Activated gamma-delta T cell treated with Interleukin-2 at 50 U/mL for 16 hours (primary cell): ENCODE data around the gene BPNT1.
"Not testable (repeated sequence)": the region's sequence is repeated elsewhere in the genome, so short reads cannot be mapped to it uniquely, and the experiment has no call there.

ENCODE experiments used
- DNase-seq: peaks from one replicate; pipeline ENCODE4 v3.0.0-alpha.2; 2020

BPNT1 gene, protein sequence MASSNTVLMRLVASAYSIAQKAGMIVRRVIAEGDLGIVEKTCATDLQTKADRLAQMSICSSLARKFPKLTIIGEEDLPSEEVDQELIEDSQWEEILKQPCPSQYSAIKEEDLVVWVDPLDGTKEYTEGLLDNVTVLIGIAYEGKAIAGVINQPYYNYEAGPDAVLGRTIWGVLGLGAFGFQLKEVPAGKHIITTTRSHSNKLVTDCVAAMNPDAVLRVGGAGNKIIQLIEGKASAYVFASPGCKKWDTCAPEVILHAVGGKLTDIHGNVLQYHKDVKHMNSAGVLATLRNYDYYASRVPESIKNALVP

DNA sequence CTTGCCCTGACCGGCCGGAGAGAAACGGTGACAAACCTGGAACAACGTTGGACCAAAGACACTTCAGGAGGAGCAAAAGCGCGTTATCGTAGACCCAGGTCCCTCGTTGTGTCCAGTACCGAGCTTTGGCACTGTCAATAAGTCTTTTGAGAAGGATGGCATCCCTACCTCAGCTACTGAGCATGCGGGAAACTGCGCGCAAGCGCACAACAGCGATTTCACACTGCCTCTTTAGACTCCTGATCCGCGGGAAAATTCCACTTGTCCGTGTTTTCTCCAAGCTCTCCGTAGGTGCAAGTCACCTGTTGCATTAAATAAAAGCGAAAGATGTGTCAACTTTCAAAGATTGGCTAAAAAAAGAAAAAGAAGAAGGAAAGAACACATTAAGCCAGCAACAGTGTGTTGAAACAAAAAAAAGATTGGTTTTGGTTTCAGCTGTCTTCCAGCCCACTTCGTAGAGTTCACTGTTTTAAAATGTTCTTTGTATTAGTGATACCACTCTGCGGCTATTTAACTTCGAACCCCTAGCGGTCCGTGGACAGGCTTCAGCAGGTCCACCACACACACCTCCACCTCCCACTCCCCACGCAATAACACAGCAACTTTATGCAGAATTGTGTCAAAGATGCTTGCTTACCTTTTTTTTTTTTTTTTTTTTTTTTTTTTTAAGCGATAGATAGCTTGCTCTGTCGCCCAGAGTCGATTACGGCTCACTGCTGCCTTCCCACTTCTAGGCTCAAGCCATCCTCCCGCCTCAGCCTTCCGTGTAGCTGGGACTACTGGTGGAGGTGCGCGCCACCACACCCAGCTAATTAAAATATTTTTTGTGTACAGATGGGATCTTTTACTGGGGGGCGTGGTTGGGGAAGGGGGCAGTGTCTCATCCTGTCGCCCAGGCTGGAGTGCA is at the start of gene BPNT1:
BPNT1 (minus strand) TSS at position 139 of the 907 bp plus-strand sequence. CDS start 9,942 bp downstream, outside the sequence.
- peak; percentile 98 for DNase-seq

DNA sequence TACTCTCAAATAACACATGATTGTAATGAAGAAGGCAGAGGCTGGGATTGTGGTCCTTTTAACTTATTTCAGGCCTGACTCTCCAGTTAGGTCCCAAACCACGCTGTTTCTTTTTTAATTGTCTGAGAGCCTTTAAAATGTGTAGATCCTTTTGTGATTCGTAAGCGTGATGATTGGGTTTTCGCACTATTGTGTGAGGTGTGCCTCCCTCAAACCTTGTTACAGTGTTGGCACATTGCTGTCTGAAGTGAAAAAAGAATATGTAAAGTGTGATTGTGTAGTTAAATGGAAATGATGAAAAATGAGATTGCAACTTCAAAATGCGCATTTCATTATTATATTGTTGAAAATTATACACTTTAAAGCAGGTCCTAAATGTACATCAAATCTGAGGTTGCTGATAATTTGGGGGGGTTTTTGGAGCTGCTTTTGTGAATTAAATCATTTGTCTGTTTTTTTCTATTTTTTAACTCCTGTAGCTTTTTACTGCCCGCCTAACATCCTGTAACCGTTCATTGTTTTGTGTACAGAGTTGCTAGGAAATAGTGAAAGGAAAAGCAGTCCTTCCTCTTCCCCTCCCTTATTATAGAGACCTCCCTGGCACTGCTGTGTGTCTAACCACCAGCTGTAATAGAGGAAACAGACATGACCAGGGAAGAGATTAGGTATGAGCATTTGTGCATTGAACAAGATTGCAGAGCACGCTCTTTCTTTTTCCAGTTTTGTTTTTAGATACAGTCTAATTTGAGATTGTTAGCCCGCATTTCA is 47.6 kb upstream of the BPNT1 start:
- DNase-seq: no peak

DNA sequence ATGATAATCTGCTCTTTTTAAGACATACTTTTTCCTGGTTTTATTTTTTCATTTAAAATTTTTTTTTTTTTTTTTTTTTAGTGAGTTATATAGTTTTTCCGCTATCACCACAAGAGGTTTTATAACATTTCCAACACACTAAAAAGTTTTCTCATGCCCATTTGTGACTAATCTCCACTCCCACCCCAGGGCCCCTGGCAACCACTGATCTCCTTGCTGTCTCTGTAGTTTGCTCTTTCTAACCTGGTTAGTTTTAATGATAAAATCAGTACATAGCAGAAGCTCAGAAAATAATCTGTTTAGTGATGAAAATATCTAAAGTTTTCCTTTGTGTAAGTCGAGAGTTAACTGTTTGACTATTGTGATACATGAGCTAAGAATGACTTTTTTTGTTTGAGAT is 46.2 kb upstream of the BPNT1 start:
- no peak for DNase-seq

DNA sequence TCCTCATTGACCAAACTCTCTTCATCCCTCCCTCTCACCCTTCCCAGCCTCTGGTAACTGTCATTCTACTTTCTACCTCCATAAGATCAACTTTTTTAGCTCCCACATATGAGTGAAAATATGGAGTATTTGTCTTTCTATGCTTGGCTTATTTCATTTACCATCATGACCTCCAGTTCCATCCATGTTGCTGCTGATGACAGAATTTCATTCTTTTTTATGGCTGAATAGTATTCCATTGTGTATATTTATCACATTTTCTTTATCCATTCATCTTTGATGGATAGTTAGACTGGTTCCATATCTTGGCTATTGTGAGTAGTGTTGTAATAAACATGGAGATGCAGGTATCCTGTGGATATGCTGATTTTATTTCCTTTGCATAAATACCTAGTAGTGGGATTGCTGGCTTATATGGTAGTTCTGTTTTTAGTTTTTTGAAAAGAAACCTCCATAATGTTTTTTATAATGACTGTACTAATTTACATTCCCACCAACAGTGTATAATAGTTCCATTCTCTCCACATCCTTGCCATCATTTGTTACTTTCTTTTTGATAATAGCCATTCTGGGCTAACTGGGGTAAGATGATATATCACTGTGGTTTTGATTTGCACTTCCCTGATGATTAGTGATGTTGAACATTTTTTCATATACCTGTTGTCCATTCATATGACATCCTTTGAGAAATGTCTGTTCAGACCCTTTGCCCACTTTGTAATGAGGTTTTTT is 40.1 kb upstream of the BPNT1 start:
- DNase-seq: no peak

DNA sequence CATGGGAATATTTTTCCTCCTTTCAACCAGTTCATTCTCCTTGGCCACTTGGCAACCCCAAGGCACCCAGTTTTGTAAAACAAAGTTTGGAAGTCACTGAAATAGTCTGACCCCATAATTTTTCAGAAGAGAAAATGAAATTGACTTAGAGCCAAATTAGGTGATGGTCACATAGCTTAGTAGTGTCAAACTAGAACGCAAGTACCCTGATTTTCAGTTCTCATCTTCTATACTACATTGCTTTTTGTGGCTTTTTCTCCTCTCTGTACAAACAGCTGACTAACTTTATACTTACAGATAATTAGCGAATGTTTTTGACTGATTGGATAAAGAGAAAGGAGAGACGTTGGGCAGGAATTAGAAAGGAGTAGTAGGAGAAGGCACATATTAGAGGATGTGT is 37.5 kb upstream of the BPNT1 start:
- DNase-seq: no peak

DNA sequence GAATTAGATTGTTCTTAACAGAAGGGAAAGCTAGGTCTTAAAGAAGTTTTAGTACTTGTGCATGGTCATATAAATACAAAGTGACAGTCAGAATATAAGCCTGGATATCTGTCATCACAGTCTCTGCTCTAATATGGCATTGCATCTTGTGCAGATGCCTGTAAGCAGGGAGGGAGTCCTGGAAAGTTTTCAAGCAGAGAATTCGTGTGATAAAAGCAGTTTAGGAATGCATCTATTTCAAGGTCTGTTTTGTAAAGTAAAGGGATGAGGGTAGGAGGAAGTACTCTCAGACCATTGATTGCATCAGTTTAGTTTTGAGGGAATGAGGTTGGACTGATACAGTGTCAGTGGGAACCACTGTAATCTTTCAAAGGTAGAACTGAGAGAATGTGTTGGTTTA is 35.0 kb upstream of the BPNT1 start:
- no peak for DNase-seq

DNA sequence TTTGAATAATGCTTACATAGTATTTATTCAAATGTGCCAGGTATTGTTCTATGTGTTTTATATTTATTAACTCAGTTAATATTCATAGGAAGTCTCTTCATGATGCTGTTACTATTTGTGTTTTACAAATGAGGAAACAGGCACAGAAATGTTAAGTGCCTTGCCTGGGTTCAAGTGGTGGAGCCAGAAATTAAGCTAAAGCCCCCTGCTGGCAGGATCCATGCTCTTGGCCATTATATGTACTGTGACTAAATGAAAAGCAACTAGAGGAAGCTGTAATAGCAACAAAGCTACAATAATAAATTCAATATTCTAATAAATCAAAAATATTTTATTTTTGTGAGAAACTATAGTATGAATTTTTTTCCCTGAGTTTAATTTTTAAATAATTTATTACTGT is 34.3 kb upstream of the BPNT1 start:
- DNase-seq: no peak

DNA sequence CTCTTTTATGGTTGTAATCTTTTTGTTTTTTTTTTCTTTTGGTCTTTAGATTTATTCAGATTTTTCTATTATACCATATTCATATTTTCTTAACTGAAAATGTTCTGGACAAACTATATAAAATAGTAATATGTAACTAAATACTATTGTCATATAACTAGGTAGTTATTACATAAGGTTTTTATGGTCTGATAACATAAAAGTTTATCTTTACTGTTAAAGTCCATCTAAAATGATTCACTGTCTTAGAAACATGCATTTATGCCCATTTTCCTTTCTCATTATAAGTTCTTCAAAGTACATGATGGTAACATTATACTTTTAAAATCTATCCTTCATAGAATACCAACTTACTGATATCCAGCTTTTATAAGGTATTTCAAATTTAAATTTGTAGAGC is 33.5 kb upstream of the BPNT1 start:
- no peak for DNase-seq

DNA sequence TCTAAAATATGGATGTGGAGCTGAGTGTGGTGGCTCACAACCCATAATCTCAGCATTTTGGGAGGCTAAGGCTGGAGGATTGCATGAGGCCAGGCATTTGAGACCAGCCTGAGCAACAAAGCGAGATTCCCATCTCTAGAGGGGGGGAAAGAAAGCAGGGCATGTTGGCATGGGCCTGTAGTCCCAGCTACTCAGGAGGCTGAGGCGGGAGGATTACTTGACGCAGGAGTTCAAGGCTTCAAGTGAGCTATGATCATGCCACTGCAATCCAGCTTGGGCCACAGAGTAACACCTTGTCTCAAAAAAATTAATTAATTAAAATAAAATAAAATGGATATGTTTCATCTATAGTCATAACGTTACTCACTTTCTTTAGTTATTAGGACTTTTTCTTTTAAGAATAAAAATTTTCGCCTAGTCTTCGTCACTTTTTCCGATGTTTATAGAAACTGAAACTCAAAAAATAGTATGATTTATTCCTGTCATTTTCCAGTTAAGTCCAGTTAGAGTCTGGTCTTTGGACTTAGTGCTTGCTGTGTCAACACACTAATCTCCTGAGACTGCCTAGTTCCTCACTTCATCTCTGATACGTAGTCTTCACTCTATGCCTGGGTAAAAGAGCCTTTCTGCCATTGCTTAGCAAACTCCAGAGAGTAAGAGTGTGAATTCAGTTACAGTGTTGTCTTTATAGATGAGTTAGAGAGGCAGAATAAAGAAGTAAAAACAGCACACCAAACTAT is 32.4 kb upstream of the BPNT1 start:
- no peak for DNase-seq

DNA sequence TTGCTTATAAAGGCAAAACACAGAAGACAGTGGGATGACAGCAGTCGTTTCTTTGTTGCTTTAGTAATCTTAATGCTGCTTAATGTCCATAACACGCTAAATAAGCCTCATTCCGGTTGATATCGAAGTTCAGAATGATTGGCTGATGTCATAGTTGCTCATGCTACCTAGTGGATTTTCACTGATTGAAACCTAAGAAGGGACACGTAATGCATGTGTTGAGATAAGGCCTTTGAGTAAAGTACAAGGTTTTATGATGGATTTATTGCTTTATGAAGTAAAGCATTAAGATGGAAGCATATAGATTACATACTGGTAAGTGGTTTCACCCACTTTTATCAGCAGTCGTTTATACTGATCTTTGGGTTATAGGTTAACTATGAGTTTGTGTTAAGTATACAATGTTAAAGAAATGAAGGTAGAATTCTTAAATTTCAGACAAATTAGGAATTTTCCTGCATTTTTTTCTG is 29.5 kb upstream of the BPNT1 start:
- DNase-seq: no peak

DNA sequence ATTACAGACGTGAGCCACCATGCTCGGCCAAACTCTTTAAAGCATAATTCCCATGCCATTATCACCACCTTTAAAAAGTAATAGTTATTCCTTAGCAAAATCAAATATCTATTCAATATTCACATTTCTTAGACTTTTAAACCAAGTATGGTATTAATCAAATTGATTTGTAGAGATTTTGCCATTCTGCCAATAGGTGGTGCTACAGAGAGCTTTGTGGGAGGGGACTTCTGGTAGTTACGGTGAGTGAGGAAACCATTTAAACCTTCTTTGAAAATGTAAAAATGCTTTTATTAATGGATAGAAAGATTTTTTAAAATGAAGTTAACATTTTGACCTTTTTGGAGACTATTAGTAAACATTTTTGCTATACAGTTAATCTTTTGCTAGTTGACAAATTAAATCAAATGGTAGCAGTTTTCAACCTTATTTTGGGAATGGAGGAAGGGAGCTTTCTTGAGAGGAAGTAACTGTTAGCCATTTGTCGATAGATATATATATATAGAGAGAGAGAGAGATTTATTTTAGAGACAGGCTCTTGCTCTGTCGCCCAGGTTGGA is 23.6 kb upstream of the BPNT1 start:
- DNase-seq: peak; percentile 9

DNA sequence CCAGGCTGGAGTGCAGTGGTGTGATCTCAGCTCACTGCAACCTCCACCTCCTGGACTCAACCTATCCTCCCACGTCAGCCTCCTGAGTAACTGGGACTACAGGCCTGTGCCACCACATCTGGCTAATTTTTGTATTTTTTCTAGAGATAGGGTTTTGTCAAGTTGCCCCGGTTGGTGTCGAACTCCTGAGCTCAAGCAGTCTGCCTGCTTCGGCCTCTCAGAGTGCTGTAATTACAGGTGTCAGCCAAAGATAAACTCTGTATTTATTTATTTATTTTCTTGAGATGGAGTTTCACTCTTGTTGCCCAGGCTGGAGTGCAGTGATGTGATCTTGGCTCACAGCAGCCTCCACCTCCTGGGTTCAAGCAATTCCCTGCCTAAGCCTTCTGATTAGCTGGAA is 23.0 kb upstream of the BPNT1 start:
- DNase-seq: not testable (repeated sequence)

DNA sequence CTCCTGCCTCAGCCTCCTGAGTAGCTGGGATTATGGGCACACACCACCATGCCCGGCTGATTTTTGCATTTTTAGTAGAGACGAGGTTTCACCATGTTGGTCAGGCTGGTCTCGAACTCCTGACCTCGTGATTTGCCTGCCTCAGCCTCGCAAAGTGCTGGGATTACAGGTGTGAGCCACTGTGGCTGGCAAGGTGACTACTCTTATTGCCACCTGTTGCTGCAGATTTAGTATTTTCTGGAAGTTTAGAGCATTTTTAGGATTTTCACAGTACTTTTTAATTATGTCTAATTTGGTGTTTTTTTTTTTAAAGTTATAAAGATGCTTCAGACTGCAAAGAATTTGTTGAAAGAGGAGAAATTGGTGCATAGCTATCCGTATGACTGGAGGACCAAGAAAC is 20.9 kb upstream of the BPNT1 start:
- not testable (repeated sequence) for DNase-seq

DNA sequence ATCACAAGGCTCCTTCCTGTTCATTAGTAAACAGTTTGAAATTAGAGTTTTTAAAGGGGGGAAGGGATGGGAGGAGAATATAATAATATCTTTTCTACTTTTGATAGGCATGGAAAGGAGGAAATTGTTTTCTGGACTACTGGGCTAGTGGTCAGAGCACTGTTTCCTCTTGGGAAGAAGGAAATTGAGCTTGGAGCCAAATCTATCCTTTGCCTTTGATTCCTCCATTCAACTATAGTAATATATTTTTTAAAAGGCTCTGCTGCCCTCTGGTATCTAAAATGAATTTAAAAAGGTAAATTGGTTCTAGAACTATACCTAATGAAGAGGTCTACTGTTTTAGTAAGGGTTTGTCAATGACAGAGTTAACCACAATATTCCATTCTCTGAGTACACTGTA is 10.2 kb upstream of the BPNT1 start:
- DNase-seq: no peak

DNA sequence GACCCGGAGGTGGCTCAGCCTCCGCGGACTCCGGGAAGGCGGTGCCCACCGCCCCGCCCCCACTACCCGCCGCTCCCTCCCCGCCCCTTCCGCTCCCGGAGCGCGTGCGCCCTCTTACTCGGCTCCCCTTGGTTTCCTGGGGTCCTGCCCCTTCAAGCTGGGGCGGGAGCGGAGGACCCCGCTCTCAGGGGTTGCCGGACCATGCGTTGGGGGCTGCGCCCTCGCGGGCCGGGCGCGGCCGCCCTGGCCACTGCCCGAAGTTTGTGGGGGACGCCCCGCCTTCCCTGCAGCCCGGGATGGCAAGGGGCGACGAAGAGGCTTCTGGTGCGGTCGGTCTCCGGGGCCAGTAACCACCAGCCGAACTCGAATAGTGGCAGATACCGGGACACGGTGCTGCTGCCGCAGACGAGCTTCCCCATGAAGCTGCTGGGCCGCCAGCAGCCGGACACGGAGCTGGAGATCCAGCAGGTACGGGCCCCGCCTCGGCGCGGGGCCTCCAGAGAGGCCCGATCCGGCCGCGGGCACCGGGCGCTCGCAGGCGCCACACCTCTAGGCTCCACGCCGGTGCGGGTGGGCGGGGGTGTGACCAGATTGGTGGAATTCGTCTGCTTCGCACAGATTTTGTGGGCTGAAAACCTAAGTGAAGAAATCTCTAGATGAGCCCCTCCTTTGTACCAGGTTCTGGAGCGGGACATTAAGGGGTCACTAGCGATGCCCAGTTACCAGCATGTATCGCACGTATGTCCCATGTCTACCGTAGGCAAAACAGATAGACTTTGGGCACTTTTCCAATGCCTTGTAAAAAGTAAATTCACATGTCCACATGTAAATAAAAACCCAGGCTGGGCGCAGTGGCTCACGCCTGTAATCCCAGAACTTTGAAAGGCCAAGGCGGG is 4.7 kb upstream of the BPNT1 start, which contains the start of gene IARS2:
IARS2 (plus strand) TSS at position 117 of the 896 bp plus-strand sequence; CDS start at position 202, 85 bp downstream.
- DNase-seq: peak; percentile 92

DNA sequence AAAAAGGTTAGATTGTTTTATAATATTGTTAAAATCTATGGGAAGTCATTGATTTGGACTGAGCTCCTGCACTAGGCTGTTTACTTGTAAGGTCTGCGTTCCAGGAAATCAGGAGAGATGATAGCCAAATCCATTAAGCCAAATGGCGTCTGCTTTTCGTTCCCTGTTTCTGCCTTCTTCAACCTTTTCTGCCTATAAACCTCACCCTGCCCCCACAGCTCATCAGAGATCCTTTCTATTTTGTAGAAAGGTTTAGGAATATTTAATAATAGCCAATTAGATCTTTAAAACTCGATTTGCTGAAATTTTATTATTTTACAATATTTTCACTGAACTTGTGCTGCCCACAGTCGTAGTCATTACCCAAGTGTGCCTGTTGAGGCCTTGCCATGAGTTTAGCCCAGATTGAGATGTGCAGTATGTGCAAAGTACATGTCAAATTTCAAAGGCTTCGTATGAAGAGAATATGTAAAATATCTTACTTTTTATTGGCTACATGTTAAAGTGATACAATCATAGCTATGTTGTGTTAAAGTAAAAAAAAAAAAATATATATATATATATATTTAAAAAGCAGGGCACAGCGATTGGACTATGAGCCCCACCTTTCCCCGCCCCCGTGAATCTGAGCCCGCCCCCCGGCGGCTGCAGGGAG is 3.9 kb upstream of the BPNT1 start:
- no peak for DNase-seq

DNA sequence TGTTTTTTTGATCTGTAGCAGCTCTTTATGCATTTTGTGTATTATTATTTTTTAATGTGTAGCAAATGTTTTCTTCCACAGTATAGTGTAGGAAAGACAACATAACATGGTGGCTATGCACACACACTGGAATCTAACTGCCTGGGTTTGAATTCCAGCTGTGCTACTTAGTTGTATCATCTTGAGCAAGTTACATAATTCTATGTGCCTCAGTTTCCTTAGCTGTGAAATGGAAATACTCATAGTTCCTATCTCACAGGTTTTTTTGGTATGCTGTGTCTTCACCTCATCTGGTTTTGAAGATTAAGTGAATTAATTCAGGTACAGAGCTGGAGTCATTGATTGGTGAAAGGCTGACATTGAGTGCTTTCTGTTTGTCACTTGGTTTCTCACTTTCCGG is 3.1 kb upstream of the BPNT1 start:
- no peak for DNase-seq

DNA sequence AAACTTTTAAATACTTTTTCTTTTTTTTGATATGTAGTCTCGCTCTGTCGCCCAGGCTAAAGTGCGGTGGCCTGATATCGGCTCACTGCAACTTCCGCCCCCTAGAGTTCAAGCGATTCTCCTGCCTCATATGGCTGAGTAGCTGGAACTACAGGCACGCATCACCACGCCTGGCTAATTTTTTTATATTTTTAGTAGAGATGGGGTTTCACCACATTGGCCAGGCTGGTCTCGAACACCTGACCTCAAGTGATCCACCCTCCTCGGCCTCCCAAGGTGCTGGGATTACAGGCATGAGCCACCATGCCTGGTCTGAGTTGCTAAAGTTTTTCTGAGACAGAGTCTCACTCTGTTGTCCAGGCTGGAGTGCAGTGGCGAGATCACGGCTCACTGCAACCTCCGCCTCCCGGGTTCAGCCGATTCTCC is 3.3 kb downstream of the BPNT1 start:
- DNase-seq: not testable (repeated sequence)

DNA sequence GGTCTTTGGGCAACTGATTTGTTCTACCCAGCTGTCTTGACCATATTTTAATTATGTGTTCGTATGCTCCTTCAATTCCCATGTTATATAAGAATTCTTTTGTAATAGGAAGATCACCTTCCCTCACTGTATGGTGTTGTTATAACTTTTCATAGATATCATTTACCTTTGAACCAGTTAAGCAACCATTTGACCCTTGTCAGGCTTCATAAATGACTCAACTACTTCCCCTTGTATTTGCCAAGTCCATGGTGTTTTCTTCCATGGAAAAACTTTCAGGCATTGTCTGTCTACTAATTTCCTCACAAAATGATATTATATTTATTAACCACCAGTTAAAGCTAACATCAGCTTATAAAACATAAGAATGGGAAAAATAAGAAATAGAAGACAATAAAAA is 5.1 kb downstream of the BPNT1 start:
- no peak for DNase-seq

DNA sequence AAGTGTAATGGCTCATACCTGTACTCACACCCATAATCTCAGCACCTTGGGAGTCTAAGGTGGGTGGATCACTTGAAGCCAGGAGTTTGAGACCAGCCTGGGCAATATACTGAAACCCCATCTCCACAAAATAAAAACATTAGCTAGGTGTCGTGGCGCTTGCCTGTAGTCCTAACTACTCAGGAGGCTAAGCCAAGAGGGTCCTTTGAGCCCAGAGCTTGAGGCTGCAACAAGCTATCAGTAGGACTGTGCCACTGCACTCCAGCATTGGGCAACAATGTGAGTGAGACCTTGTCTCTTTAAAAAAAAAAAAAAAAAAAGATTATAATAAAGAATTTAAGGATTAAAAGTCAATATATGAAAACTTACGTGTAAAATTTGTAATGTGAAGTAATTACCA is 11.7 kb downstream of the BPNT1 start:
- DNase-seq: no peak
